Glutamatergic neuron (in vitro differentiated cells): ENCODE measurements around the gene OOSP3. TPM values are rescaled to one million over a fixed set of nuclear protein-coding genes. Genes with fewer than 3 reads are reported as not detected.
"Not testable (repeated sequence)": the region's sequence is repeated elsewhere in the genome, so short reads cannot be mapped to it uniquely, and the experiment has no call there.

ENCODE experiments used
- DNase-seq: peaks from one replicate; pipeline ENCODE4 v3.0.0; 2022
- H3K27ac Mint-ChIP-seq: one replicate; pipeline ENCODE4 v1.8.0; 2020; ENCODE audit warnings: mild to moderate bottlenecking, mixed read lengths, inconsistent platforms; ENCODE audit not compliant: unreplicated experiment
- H3K27me3 Mint-ChIP-seq: one replicate; pipeline ENCODE4 v1.8.0; 2020; ENCODE audit warnings: mild to moderate bottlenecking, moderate library complexity, mixed read lengths, inconsistent platforms; ENCODE audit not compliant: unreplicated experiment
- H3K36me3 Mint-ChIP-seq: one replicate; pipeline ENCODE4 v1.8.0; 2020; ENCODE audit warnings: mild to moderate bottlenecking, mixed read lengths, inconsistent platforms; ENCODE audit not compliant: unreplicated experiment
- H3K4me1 Mint-ChIP-seq: one replicate; pipeline ENCODE4 v1.8.0; 2020; ENCODE audit warnings: mild to moderate bottlenecking, low read depth, mixed read lengths, inconsistent platforms; ENCODE audit not compliant: unreplicated experiment
- H3K4me3 Mint-ChIP-seq: one replicate; pipeline ENCODE4 v1.8.0; 2020; ENCODE audit warnings: mild to moderate bottlenecking, mixed read lengths, inconsistent platforms; ENCODE audit not compliant: unreplicated experiment
- H3K9me3 Mint-ChIP-seq: one replicate; pipeline ENCODE4 v1.8.0; 2020; ENCODE audit warnings: mild to moderate bottlenecking, moderate library complexity, mixed read lengths, inconsistent platforms; ENCODE audit not compliant: unreplicated experiment
- CTCF ChIP-seq: fragments of 200-600 bp; sonication (generic); IDR thresholded peaks from one replicate; pipeline ENCODE4 v1.5.0; 2021; ENCODE audit not compliant: partially characterized antibody, unreplicated experiment
- total RNA-seq: library from RNA; stranded (reverse); fragmentation: NEBNext Ultra II Directional; extraction: Animal tissue kit (Norgen Biotek cat#: 25700); gene quantifications from one replicate; pipeline ENCODE4 v1.2.1, GENCODE V29; 2021; ENCODE audit not compliant: unreplicated experiment

OOSP3 gene
- total RNA-seq, 1 donor from 2014 or later, result not detected

- H3K4me1 Mint-ChIP-seq, result no peaks in the 10 kb centered on the region
- peaks cover 1% of the 10 kb centered on the region for H3K9me3 Mint-ChIP-seq
- no peak overlapping the region for H3K27ac Mint-ChIP-seq
- no peaks in the 10 kb centered on the region for H3K27me3 Mint-ChIP-seq
- TF ChIP-seq CTCF, result no peak
- DNase-seq, result no peak
- H3K4me3 Mint-ChIP-seq, result no peak overlapping the region
- H3K36me3 Mint-ChIP-seq, result no peaks in the 10 kb centered on the region
Measured at GRCh38 chr11:59900366-59901126, 22.0 kb downstream of the OOSP3 start.

GRCh38 chr11:59901306-59901705 lies 22.7 kb downstream of the OOSP3 start:
- no peak overlapping the region for H3K4me3 Mint-ChIP-seq
- peaks cover 1% of the 10 kb centered on the region for H3K9me3 Mint-ChIP-seq
- no peak for TF ChIP-seq CTCF
- no peaks in the 10 kb centered on the region for H3K36me3 Mint-ChIP-seq
- no peaks in the 10 kb centered on the region for H3K4me1 Mint-ChIP-seq
- DNase-seq, result no peak
- no peaks in the 10 kb centered on the region for H3K27me3 Mint-ChIP-seq
- no peak overlapping the region for H3K27ac Mint-ChIP-seq

- H3K4me1 Mint-ChIP-seq, H3K36me3 Mint-ChIP-seq, H3K27ac Mint-ChIP-seq, H3K9me3 Mint-ChIP-seq, DNase-seq, H3K4me3 Mint-ChIP-seq, H3K27me3 Mint-ChIP-seq: not testable (repeated sequence)
Measured at GRCh38 chr11:59903569-59903968, 25.0 kb downstream of the OOSP3 start.

- Mint-ChIP-seq H3K4me1 (no peaks in the 10 kb centered on the region), H3K4me3 (no peak overlapping the region), H3K9me3 (peaks cover 10% of the 10 kb centered on the region), H3K27me3 (no peaks in the 10 kb centered on the region), H3K36me3 (peaks cover 18% of the 10 kb centered on the region), H3K27ac (no peak overlapping the region)
- no peak for DNase-seq
- TF ChIP-seq CTCF, result no peak
Measured at GRCh38 chr11:59918480-59918879, 39.9 kb downstream of the OOSP3 start.

- Mint-ChIP-seq H3K4me3 (no peak overlapping the region), H3K4me1 (no peaks in the 10 kb centered on the region), H3K27me3 (no peaks in the 10 kb centered on the region), H3K9me3 (peaks cover 14% of the 10 kb centered on the region), H3K27ac (no peak overlapping the region), H3K36me3 (peaks cover 22% of the 10 kb centered on the region)
- no peak for TF ChIP-seq CTCF
- peak; percentile 26 for DNase-seq
Measured at GRCh38 chr11:59918987-59919589, 40.5 kb downstream of the OOSP3 start.
